Neural crest cell (in vitro differentiated cells): Measurements from ENCODE around the gene ANXA5. TPM values are rescaled to one million over a fixed set of nuclear protein-coding genes. Genes with fewer than 3 reads are reported as not detected.
"Not testable (repeated sequence)": the region's sequence is repeated elsewhere in the genome, so short reads cannot be mapped to it uniquely, and the experiment has no call there.

Experiments used
- DNase-seq: peaks from one replicate; pipeline ENCODE4 v3.0.0; 2021; ENCODE audit warnings: low read depth, mixed read lengths, low spot score
- H3K27ac Mint-ChIP-seq: one replicate; pipeline ENCODE4 v1.8.0; 2021; ENCODE audit warnings: mild to moderate bottlenecking, mixed read lengths; ENCODE audit not compliant: unreplicated experiment
- H3K27me3 Mint-ChIP-seq: 2 replicates; pipeline ENCODE4 v1.8.0; 2021; ENCODE audit warnings: low read depth, mild to moderate bottlenecking, mixed read lengths
- H3K36me3 Mint-ChIP-seq: 2 replicates; pipeline ENCODE4 v1.8.0; 2021; ENCODE audit warnings: low read depth, mild to moderate bottlenecking, mixed read lengths
- H3K4me1 Mint-ChIP-seq: 2 replicates; pipeline ENCODE4 v1.8.0; 2021; ENCODE audit warnings: mixed read lengths
- H3K4me3 Mint-ChIP-seq: one replicate; pipeline ENCODE4 v1.8.0; 2021; ENCODE audit warnings: mild to moderate bottlenecking, mixed read lengths
- H3K9me3 Mint-ChIP-seq: 2 replicates; pipeline ENCODE4 v1.8.0; 2021; ENCODE audit warnings: mixed read lengths
- total RNA-seq: library from RNA; stranded (reverse); gene quantifications from 2 replicates; pipeline ENCODE4 v1.2.1, GENCODE V29; 2021
- TF ChIP-seq, protein P1 (sequence below): fragments of 200-600 bp; sonication (generic); conservative IDR thresholded peaks from 2 replicates; pipeline ENCODE4 v1.5.0; 2021; ENCODE audit warnings: antibody characterized with exemption, mild to moderate bottlenecking

The ANXA5 gene
- total RNA-seq, 1 donor from 2014 or later: 143 TPM

GRCh38 chr4:121662225-121662624, 34.6 kb downstream of the ANXA5 start:
- DNase-seq: no peak
- H3K4me3 Mint-ChIP-seq: no peak overlapping the region
- no peak overlapping the region for H3K27ac Mint-ChIP-seq
- peaks cover 5% of the 10 kb centered on the region for H3K36me3 Mint-ChIP-seq
- no peaks in the 10 kb centered on the region for H3K4me1 Mint-ChIP-seq
- TF ChIP-seq, protein P1, sequence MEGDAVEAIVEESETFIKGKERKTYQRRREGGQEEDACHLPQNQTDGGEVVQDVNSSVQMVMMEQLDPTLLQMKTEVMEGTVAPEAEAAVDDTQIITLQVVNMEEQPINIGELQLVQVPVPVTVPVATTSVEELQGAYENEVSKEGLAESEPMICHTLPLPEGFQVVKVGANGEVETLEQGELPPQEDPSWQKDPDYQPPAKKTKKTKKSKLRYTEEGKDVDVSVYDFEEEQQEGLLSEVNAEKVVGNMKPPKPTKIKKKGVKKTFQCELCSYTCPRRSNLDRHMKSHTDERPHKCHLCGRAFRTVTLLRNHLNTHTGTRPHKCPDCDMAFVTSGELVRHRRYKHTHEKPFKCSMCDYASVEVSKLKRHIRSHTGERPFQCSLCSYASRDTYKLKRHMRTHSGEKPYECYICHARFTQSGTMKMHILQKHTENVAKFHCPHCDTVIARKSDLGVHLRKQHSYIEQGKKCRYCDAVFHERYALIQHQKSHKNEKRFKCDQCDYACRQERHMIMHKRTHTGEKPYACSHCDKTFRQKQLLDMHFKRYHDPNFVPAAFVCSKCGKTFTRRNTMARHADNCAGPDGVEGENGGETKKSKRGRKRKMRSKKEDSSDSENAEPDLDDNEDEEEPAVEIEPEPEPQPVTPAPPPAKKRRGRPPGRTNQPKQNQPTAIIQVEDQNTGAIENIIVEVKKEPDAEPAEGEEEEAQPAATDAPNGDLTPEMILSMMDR: no peak
- no peaks in the 10 kb centered on the region for H3K9me3 Mint-ChIP-seq
- no peaks in the 10 kb centered on the region for H3K27me3 Mint-ChIP-seq

DNA sequence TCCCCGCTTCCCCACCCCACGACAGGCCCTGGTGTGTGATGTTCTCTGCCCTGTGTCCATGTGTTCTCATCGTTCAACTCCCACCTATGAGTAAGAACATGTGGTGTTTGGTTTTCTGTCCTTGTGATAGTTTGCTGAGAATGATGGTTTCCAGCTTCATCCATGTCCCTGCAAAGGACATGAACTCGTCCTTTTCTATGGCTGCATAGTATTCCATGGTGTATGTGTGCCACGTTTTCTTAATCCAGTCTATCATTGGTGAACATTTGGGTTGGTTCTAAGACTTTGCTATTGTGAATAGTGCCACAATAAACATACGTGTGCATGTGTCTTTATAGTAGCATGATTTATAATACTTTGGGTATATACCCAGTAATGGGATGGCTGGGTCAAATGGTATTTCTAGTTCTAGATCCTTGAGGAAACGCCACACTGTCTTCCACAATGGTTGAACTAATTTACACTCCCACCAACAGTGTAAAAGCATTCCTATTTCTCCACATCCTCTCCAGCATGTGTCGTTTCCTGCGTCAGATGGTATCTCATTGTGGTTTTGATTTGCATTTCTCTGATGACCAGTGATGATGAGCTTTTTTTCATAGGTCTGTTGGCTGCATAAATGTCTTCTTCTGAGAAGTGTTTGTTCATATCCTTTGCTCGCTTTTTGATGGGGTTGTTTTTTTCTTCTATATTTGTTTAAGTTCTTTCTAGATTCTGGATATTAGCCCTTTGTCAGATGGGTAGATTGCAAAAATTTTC, 36.4 kb downstream of the ANXA5 start:
- H3K9me3 Mint-ChIP-seq, H3K27ac Mint-ChIP-seq, DNase-seq, H3K4me3 Mint-ChIP-seq, H3K4me1 Mint-ChIP-seq, H3K36me3 Mint-ChIP-seq, H3K27me3 Mint-ChIP-seq: not testable (repeated sequence)

DNA sequence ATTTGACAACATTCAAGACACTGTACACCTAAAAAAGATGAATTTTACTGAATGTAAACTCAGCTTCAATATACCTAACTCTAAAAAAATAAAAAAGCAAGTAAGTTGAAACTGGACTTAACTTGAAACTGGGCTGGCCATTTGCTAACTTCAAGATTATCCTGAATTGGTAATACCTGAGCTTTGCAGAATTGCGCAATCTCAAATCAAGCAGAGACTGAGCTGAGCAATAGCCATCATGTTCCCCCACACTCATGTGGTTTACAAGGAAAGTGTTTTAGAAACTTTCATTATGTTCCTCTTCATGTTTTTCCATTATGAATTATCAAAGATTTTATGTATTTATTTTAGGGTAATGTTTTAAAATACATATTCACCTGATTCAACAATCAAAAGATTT, 38.7 kb downstream of the ANXA5 start:
- TF ChIP-seq, protein P1: no peak
- Mint-ChIP-seq H3K27ac (no peak overlapping the region), H3K36me3 (no peaks in the 10 kb centered on the region), H3K27me3 (no peaks in the 10 kb centered on the region), H3K4me3 (no peak overlapping the region), H3K9me3 (no peaks in the 10 kb centered on the region), H3K4me1 (no peaks in the 10 kb centered on the region)
- no peak for DNase-seq

- H3K4me3 Mint-ChIP-seq: no peak overlapping the region
- DNase-seq: peak; percentile 21
Measured at GRCh38 chr4:121656269-121656641, 40.5 kb downstream of the ANXA5 start.

GRCh38 chr4:121655320-121656268, 41.2 kb downstream of the ANXA5 start:
- no peaks in the 10 kb centered on the region for H3K9me3 Mint-ChIP-seq
- H3K36me3 Mint-ChIP-seq: no peaks in the 10 kb centered on the region
- DNase-seq: no peak
- H3K27me3 Mint-ChIP-seq: no peaks in the 10 kb centered on the region
- TF ChIP-seq, protein P1: no peak
- no peak overlapping the region for H3K4me3 Mint-ChIP-seq
- no peak overlapping the region for H3K27ac Mint-ChIP-seq
- no peaks in the 10 kb centered on the region for H3K4me1 Mint-ChIP-seq

More at GRCh38 chr4:121656269-121656641, 40.5 kb downstream of the ANXA5 start:
- Mint-ChIP-seq H3K27me3 (no peaks in the 10 kb centered on the region), H3K27ac (no peak overlapping the region), H3K4me1 (no peaks in the 10 kb centered on the region), H3K36me3 (no peaks in the 10 kb centered on the region), H3K9me3 (no peaks in the 10 kb centered on the region)
- TF ChIP-seq, protein P1: peak; percentile 61
